Measurements from ENCODE around the gene ARMC9.
"Not testable (repeated sequence)": the region's sequence is repeated elsewhere in the genome, so short reads cannot be mapped to it uniquely, and the experiment has no call there.

ARMC9 gene, protein sequence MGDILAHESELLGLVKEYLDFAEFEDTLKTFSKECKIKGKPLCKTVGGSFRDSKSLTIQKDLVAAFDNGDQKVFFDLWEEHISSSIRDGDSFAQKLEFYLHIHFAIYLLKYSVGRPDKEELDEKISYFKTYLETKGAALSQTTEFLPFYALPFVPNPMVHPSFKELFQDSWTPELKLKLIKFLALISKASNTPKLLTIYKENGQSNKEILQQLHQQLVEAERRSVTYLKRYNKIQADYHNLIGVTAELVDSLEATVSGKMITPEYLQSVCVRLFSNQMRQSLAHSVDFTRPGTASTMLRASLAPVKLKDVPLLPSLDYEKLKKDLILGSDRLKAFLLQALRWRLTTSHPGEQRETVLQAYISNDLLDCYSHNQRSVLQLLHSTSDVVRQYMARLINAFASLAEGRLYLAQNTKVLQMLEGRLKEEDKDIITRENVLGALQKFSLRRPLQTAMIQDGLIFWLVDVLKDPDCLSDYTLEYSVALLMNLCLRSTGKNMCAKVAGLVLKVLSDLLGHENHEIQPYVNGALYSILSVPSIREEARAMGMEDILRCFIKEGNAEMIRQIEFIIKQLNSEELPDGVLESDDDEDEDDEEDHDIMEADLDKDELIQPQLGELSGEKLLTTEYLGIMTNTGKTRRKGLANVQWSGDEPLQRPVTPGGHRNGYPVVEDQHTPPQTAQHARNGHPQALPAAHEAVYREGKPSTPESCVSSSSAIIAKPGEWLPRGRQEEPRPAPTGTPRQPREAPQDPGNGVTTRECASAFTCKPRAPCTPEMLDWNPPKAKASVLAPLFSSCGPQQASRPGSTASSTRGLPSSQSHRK

DNA sequence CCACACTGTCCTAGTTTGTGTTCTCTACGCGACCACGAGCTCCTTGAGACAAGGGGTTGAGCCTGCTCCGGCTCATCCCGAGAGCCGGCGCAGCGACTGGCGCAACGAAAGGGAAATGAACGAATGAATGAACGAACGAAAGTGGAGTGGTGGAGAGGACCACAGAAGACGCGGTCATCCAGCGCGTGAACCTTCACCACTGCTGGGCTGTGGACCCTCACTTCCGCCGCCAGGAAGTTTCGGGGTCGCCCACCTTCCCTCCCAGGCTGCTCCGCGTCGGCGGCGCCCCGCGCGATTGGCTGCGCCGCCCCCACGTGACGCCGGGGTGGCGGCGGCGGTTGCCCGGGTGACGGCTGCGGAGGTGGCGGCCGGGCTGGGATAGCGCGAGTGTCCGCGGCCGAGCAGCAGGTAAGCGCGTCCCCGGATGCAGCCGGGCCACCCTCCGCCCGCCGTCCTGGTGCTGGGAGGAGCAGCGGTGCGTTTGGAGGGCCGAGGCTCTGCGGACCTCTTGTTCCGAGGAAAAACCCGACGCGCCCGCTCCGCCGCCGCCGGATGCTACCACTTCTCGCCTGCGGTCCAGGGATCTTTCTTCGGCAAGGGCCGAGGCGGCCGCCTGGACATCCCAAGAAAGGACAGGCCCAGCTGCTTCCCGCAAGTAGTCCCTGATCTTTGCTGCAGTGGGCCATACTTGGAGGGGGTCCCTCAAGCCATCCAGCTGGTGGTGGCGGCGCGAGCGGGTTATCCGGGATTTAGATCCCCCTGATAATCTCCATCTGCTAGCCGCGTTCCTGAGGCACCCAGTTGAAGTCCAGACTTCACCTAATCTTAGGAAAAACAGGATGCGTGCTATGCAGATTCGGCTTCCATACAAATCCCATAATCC lies at the start of gene ARMC9:
TSS of gene ARMC9 (plus strand) at position 341 of the 883 bp plus-strand sequence. CDS start 7,608 bp downstream, outside the sequence.
- peak; percentile 63 for DNase-seq

DNA sequence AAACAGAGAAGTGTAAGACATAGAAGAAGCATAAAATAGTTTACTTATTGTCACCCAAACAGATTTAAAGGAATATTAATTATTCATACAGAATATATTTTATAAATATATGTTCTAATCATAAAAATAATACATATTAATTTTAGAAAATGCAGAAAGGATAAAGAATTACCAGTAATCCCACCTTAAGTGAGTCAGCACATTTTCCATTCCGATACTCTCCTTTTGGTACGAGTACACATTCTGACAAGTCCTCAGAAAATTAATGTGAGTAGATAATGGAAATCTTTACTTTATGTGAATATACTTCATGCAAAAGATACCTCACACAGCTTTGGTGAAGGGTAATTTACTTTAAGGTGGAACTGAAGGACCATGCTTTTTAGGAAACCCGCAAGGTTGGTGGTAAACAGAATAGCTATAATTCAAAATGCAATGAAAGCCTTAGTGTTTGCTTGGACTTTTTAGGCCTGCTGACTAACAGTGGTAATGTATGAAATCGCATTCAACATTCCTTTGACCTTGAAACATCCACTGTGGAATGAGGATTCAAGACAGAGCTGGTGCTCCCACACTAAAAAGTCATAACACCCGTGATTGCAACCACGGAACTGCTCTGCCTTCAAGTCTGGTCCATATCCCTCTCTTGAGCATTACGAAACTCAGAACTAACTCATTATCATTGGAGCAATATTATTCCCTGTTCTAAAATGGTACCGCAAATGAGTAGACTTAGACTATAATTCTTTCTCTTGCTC lies 45.5 kb upstream of the ARMC9 start:
- DNase-seq = no peak

DNA sequence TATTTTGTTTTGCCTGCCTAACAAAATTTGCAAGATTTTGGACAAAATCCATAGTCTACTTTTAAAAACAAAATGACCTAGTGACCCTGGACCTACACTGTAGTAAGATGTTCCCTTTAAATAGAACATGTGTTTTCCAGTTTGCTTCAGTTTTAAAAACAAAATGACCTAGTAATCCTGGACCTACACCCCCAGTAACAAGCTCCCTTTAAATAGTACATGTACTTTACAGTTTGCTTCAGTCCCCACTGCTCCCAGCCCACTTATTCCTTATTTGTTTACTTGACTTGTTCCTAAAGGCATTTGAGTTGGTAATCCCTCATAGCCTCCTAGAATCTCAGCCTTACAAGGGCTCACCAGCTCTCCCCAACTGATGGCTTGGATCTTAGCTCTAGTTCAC lies 39.1 kb upstream of the ARMC9 start:
- DNase-seq = no peak

DNA sequence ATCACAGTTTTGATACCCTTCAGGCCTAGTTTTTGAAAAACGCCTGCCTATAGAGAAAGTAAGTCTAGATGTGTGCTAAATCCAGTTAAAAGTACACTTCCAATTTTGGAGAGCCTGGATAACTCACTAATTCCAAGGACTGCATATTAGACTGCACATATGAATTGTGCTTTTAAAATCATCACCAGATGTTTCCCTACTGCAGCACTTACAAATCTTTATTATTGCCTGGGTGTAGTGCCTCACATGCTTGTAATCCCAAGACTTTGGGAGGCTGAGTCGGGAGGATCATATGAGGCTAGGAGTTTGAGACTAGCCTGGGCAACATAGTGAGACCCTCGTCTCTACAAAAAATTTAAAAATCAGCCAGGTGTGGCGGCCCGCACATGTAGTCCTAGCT lies 37.7 kb upstream of the ARMC9 start:
- no peak for DNase-seq

DNA sequence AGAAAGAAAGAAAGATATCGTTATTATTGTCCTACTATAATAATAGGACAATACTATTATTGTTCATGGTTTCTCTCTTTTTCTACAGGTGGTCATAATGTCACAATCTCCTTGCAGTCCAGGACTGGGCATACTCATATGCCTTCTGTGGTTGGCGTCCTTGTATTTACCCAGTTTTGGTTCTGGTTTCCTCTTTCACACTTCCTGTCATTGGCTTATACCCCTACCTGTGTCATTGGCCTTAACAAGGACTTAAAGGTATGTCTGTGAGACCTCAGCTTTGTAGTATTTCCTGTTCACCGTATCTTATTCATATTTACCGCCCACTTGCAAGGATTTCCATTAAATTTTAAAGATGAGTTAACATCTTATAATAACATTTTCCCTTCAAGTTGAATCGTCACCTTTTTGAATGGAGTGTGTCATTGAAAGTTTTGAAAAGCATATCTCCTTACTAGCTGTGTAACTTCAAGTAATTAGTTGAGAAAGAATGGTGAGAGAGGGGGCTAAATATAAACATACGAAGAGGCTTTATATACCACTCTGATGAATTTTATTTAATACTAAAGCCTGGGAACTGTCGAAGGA lies 37.1 kb upstream of the ARMC9 start:
- DNase-seq = no peak

DNA sequence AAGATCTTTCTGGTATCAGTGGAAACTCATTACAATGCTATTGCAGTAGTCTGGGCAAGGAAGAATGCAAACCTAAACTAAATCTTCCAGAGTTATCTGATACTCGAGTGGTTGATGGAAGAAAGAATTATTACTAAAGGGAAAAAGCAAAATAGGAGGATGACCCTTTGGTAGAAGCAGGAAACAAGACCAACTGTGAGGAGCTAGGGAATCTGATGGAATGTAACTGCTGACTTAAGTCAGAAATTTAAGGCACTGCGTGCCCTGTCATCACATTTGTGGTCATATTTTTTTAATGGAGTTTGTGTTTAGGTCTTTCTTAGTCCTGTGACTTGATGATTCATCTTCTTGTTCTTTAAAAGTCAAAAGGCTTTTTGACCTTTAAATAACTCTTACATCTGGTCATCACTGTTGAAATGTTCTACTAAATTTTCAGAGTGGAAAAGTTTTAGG lies 36.5 kb upstream of the ARMC9 start:
- DNase-seq = no peak

DNA sequence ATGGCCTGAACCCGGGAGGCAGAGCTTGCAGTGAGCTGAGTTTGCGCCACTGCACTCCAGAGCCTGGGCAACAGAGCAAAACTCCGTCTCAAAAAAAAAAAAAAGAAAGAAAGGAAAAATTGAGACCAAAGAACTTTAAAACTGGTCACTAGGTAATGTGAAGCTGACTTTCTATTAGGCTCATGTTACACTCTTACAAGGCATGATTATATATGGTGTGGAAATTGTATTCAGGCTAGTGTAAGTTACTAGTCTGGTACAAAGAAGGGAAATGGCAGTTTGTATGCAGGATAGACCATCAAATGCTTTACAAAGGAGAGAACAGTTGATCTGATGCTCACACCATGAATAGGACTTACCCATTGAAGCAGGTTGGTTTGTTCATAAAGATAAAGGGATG lies 35.4 kb upstream of the ARMC9 start:
- DNase-seq = no peak

DNA sequence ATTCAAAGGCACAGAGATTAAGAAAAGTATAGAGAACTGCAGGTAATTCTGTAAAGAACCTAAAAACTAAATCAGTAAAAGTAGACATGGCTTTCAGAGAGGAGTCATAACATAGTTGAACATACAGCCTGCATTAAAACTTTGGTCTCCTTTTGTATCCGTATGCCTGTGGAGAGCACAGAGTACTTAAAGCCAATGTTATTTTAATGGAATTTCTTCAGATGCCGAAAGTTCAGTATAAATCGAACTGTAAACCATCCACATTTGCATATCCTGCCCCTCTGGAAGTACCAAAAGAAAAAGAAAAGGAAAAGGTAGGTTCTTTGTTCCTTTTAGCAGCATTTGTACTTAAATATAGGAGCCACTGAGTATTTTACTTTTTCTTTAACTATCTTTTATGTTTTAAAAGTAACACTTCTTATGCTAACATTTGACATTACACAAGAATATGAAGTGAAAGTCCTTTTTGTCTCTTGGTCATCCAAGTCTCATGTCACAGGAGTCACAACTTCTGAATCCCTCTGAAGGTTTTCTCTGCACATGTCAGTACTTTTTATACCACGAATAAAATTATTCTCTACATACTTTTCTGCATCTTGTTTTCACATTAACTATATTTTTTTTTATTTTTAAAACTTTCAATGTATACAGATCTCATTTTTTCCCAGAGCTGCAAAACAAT lies 34.9 kb upstream of the ARMC9 start:
- DNase-seq = no peak

DNA sequence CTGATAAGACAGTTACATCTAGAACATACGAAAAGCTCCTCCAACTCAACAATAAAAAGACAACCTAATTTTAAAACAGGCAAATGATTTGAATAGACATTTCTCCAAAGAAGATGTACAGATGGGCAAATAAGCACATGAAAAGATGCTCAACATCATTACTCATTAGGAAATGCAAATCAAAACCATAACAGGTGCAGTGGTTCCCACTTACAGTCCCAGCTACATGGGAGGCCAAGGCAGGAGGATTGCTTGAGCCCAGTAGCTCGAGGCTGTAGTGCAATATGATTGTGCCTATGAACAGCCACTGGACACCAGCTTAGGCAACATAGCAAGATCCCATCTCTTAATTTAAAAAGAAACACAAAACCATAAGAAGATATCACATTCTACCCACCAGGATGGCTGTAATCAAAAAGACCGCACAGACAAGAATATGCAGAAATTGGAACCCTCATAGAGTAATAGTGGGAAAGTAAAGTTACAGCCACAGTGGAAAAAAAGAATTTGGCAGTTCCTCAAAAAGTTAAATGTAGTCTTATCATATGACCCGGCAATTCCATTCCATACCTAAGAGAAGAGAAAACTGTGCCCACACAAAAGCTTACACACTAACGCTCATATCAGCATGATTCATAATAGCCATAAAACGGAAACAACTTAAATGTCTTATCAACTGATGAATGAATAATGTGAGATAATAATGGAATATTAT lies 30.5 kb upstream of the ARMC9 start:
- no peak for DNase-seq

DNA sequence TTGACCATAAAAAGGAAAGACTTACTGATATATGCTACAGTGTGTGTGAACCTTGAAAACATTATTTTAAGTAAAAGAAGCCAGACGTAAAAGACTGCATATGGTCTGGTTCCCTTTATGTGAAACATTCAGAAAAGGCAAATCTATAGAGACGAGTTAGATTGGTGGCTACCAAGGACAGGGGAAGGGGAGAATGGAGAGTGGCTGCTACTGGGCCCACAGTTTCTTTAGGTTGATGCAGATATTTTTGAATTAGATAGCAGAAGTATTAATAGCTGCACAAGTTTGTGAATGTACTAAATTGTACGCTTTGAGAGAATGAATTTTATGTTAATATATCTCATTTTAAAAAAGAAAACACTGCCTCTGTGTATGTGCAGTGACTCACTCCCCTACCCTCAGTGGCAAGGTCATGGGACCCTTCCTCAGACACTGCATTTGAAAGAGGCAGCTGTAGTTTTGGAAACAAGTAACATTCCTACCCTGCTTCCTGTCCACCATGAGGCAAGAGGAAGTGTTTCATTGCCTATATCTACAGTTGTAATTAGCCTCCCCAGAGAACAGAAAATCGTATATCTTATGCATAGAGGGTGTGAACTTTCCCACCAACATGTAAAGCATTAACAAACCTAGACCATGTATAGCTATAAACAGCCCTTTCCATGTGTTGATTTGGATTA lies 29.8 kb upstream of the ARMC9 start:
- DNase-seq = no peak

DNA sequence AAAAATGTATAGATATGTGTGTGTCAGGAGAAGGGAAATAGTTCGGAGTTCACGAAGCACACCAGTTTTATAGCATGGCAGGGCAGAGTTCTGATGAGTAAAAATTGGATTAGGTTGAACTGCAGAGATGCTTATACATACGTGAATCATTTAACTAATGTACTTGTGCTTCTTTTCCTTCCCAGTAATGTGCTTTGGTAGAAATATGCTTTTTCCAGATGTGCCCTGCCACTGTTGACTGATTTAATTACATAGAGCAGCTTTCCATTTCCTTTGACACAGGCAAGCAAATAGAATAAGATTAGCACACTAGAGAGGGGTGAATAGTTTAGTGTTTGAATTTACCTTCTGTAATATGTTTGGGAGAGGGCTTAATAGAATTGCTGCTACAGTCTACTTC lies 28.9 kb upstream of the ARMC9 start:
- no peak for DNase-seq

DNA sequence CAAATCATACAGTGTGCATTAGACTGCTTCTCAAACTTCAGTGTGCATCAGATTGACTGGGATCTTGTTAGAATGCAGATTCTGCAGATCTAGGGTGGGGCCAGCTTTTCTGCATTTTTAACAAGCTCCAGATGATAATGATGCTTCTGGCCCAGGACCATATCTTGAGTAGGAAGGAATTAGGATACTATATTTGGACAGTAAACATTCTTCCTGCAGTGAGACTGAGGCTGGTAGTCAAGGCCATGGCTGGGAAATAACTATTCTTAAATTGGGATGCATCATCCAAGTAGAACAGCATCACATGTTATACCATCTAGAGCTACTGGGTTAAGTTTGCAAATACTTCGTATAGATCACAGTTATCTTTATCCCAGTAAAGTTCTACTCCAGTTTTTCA lies 28.4 kb upstream of the ARMC9 start:
- DNase-seq = no peak

DNA sequence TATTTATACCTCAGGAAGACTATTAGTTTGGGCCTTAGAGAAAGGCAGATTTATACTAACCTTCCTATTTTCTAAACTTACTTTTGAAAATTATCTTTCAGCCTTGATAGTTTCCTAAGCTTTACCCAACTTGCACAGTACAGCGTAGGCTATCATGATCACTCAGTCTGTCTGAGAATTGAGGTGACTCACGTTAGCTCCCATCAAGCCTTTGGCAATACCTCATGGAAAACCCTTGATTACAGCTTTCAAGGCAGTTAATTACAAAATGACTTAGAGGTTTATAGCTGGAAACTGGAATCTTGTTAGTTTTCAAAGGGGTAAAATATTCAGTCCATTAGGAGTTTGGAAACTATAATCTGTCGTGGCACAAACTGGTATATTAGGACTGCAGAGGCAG lies 26.4 kb upstream of the ARMC9 start:
- no peak for DNase-seq

DNA sequence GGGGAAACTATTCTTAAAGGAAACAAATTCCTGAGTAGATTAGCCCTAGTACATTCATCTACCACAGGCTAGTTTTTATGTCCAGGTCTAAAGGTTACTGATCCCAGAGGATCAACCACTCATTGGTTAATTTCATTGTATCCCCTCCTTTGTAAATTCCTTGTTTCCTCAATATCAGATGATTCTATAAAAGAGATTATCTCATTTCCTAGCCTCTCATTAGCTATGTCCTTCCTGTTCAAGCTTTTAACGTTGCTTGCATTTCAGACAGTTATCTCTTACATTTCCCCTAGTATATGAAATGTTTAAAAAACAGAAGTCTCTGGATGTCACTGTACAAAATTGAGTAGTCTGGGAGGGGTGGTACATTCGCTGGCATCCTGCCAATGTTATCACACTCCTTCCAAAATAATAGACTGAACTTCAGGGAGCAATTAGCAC lies 24.2 kb upstream of the ARMC9 start:
- no peak for DNase-seq

DNA sequence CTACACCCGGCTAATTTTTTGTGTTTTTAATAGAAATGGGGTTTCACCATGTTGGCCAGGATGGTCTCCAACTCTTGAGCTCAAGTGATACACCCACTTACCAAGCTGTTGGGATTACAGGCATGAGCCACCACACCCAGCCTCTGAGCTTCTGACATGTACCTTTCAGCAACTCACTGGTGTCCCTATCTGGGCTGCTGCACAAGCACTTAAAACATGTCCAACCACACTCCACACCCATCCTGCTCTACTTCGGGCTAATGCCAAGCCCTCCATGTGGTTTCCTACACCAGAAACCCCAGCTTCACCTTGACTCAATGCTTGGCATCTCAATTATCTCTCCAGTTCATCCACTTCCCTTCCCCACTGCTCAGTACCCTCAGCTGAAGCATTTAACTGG lies 22.4 kb upstream of the ARMC9 start:
- DNase-seq = no peak

DNA sequence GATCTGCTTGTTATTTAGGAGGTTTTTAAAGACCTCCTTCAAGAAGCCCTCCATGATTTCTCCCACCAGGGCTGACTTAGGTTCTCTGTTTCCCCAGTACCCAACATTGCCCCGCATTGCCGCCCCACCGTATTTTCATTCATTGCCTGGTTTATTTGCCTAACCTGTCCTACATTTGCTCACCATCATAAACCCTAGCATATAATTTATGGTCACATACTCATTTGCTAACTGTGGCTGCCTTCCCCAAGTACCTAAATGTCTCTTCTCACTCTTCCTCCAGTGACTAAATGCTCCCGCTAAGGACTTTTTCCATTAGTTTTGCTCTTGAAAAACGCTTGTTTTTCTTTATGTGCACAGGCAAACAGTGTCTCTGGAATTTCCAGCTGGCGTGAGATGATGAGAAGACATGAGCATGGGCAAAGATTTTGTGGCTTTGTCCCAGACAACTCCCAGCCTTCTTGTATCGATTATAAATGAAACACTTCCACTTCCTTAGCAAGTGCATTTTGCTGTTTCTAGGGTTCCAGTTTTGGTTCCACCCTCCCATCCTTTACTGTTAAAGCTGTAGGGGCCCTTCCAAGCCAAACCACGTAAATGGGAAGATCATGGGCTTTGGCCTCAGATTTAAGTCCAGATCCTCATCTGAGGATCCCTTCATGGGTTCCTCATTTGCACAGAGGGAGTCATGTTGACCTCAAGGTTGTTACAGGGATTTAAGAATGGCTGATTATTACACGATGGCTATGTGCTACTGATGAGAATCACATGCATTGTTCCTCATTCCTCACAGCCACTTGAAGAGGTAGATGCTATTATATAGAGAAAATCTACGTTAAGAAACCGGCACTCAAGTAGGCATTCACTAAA lies 21.0 kb upstream of the ARMC9 start:
- DNase-seq = no peak

DNA sequence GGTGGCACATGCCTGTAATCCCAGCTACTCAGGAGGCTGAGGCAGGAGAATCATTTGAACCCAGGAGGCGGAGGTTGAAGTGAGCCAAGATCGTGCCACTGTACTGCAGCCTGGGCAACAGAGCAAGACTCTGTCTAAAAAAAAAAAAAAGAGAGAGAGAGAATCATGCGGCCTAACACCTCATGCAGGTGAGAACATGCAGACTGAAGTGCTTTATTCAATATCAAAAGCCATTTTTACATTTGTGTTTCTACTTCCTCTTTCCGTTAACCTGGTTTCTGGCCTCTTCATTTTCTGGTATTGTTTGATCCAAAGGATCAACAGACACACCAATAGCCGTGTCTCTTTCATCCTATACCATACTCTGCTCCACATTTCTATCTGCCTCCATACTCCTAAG lies 19.6 kb upstream of the ARMC9 start:
- DNase-seq = not testable (repeated sequence)

DNA sequence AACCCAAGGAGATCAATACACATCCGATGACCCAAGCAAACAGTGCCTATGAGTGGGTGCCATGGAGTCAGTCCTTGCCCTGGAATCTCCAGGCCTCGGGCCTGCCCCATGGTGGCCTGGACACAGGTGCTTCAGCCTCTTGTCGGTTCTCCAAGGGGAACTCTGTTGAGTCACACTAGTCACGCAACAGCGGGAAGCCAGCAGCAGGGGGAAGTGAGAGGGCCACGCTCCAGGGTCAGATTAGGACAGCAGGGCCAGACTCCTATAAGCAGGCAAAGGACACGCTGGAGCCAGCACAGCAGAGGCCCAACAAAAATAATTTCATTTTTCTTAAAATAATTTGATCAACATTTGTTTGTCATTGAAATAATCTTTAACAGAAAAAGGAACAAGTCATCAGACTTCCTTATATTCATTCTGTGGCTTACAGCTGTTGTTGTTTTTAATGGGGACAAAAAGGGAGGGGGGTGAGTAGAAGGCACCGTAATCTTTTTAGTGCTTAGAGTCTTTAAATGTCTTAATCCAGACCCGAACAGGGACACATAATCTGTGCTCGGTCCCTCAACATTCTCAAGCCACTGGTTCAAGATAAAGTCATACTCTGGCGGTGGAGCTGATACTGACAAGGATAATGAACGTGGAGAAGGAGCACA lies 16.4 kb upstream of the ARMC9 start:
- peak; percentile 45 for DNase-seq

Measured in RPMI8226 (cell line).